Measurements from ENCODE around the gene FGD2. TPM values are rescaled to one million over a fixed set of nuclear protein-coding genes. Genes with fewer than 3 reads are reported as not detected.
"Not testable (repeated sequence)": the region's sequence is repeated elsewhere in the genome, so short reads cannot be mapped to it uniquely, and the experiment has no call there.

FGD2 gene
- total RNA-seq, 2 donors from 2014 or later: 9.1 to 9.3 TPM

DNA sequence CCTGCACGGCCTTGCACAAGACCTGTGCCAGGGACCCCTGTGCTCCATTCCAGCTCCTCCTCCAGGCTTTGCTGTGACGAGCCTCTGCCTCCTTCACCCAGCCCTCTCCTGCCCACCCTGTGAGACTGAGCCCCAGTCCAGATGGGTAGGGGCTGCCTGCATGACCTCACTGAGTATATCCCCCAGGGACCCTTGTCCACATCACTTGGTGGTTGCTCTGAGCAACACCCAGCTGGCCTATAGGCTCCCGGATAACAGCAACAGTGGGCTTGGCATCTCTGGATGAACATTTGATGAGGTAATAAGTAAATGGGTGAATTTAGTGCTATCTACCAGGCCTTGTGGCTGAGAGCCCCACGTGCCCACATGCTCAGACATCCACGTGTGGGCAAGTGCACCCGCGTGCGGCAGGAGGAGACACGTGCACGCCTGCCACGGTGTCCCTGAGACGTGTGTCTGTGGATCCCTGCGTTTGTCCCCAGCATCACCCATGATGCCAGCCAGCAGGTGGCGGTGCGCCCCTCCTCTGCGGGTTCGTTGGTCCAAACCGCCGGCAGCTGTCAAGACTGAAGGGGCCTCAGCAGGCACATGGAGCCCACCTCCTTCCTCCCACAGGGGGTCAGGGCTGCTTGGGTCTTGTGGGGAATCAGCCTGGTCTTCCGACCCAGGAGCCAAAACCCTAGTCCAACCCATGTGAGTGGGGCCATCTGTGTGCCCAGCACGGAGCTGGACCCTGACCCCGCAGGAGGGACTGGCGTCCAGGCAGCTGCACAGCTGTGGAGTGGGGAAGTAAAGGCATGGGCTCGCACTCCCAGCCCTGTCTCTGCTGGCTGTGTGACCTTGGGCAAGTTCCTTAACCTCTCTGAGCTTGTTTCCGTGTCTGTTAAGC is 45.9 kb downstream of the FGD2 start:
- DNase-seq (ENCODE audit: low spot score) (peak; percentile 94), ATAC-seq (peak; percentile 53 to 59)
- H3K27ac Mint-ChIP-seq: peak overlapping the region; percentile 98 to 100
- H3K4me3 Mint-ChIP-seq: peak overlapping the region; percentile 98
- H3K36me3 Mint-ChIP-seq: peaks cover 7% of the 10 kb centered on the region
- H3K27me3 Mint-ChIP-seq: no peaks in the 10 kb centered on the region
- H3K4me1 Mint-ChIP-seq (ENCODE audit: low read depth in 2 of 2): peaks cover 60 to 63% of the 10 kb centered on the region in 2 donors
- no peaks in the 10 kb centered on the region for H3K9me3 Mint-ChIP-seq

GRCh38 chr6:37052027-37052628 is 46.7 kb downstream of the FGD2 start:
- peak; percentile 3 to 5 for ATAC-seq
- H3K4me3 Mint-ChIP-seq: peak overlapping the region; percentile 98
- H3K36me3 Mint-ChIP-seq: peaks cover 7% of the 10 kb centered on the region
- H3K4me1 Mint-ChIP-seq (ENCODE audit: low read depth in 2 of 2): peaks cover 57 to 61% of the 10 kb centered on the region in 2 donors
- no peaks in the 10 kb centered on the region for H3K27me3 Mint-ChIP-seq
- DNase-seq (ENCODE audit: low spot score): no peak
- H3K9me3 Mint-ChIP-seq: no peaks in the 10 kb centered on the region
- H3K27ac Mint-ChIP-seq: peak overlapping the region; percentile 98 to 100

DNA sequence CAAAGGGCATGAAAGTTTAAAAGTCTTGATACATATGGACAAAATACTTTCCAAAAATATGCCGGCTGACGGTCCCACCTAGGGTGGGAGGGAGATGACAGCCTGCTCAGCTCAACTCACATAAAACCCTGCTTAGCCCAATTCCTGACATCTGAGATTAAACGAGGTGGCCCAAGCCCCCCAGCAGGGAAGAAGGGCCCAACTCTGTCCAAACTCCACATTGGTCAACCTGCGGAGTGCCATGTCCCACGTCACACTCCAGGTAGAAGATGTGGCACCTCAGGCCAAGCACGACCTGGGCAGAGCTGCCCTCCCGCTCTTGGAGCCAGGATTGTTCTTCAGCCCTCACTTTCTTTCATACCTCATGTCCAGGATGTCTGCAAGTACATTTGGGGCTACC is 48.2 kb downstream of the FGD2 start:
- H3K27ac Mint-ChIP-seq: peak overlapping the region in 1 of 2 donors; percentile 25
- H3K9me3 Mint-ChIP-seq: no peaks in the 10 kb centered on the region
- H3K4me1 Mint-ChIP-seq (ENCODE audit: low read depth in 2 of 2): peaks cover 45 to 57% of the 10 kb centered on the region in 2 donors
- ATAC-seq (no peak), DNase-seq (ENCODE audit: low spot score) (peak; percentile 10)
- no peaks in the 10 kb centered on the region for H3K27me3 Mint-ChIP-seq
- peaks cover 7% of the 10 kb centered on the region for H3K36me3 Mint-ChIP-seq
- H3K4me3 Mint-ChIP-seq: no peak overlapping the region

GRCh38 chr6:37054171-37054570 is 48.7 kb downstream of the FGD2 start:
- peaks cover 2% of the 10 kb centered on the region for H3K36me3 Mint-ChIP-seq
- H3K9me3 Mint-ChIP-seq: no peaks in the 10 kb centered on the region
- DNase-seq (ENCODE audit: low spot score) (peak; percentile 18), ATAC-seq (no peak)
- H3K27ac Mint-ChIP-seq: peak overlapping the region; percentile 25 to 87
- no peaks in the 10 kb centered on the region for H3K27me3 Mint-ChIP-seq
- peaks cover 41 to 52% of the 10 kb centered on the region in 2 donors for H3K4me1 Mint-ChIP-seq (ENCODE audit: low read depth in 2 of 2)
- no peak overlapping the region for H3K4me3 Mint-ChIP-seq

DNA sequence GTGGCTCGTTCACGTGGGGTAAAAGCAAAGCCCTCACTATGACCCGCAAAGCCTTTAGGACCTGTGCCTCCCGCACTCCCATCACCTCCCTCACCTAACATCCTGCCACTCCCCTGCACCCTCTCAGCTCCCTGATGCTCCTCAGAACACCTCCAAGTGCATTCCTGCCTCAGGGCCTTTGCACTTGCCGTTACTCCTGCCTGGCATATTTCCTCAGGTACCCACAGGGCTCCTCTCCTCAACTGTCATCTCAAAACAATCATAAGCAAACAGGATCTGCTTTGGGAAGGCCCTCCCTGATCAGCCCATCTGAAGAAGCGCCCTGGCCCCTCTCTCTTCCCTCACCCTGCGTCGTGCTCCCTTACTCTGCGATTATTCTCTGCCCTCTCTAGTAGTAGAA is 49.1 kb downstream of the FGD2 start:
- Mint-ChIP-seq H3K9me3 (no peaks in the 10 kb centered on the region), H3K36me3 (no peaks in the 10 kb centered on the region), H3K27ac (peak overlapping the region; percentile 25 to 87), H3K4me3 (no peak overlapping the region), H3K27me3 (no peaks in the 10 kb centered on the region), H3K4me1 (ENCODE audit: low read depth in 2 of 2) (peaks cover 37 to 48% of the 10 kb centered on the region in 2 donors)
- ATAC-seq (no peak), DNase-seq (ENCODE audit: low spot score) (no peak)

GRCh38 chr6:37056112-37056403 is 50.6 kb downstream of the FGD2 start:
- Mint-ChIP-seq H3K4me3 (no peak overlapping the region), H3K4me1 (ENCODE audit: low read depth in 2 of 2) (peaks cover 23 to 40% of the 10 kb centered on the region in 2 donors), H3K27me3 (no peaks in the 10 kb centered on the region), H3K36me3 (no peaks in the 10 kb centered on the region), H3K27ac (peak overlapping the region in 1 of 2 donors; percentile 87), H3K9me3 (no peaks in the 10 kb centered on the region)
- no peak for ATAC-seq
- DNase-seq (ENCODE audit: low spot score): peak; percentile 41

- Mint-ChIP-seq H3K36me3 (no peaks in the 10 kb centered on the region), H3K27me3 (no peaks in the 10 kb centered on the region), H3K27ac (peak overlapping the region in 1 of 2 donors; percentile 82), H3K9me3 (no peaks in the 10 kb centered on the region), H3K4me3 (no peak overlapping the region), H3K4me1 (ENCODE audit: low read depth in 2 of 2) (peaks cover 18 to 34% of the 10 kb centered on the region in 2 donors)
- DNase-seq (ENCODE audit: low spot score) (peak; percentile 50), ATAC-seq (no peak)
Observed at GRCh38 chr6:37056439-37057127, 51.1 kb downstream of the FGD2 start.

GRCh38 chr6:37057128-37057471 is 51.6 kb downstream of the FGD2 start:
- no peaks in the 10 kb centered on the region for H3K9me3 Mint-ChIP-seq
- DNase-seq (ENCODE audit: low spot score) (no peak), ATAC-seq (no peak)
- peaks cover 13 to 29% of the 10 kb centered on the region in 2 donors for H3K4me1 Mint-ChIP-seq (ENCODE audit: low read depth in 2 of 2)
- H3K27ac Mint-ChIP-seq: peak overlapping the region in 1 of 2 donors; percentile 82
- no peaks in the 10 kb centered on the region for H3K36me3 Mint-ChIP-seq
- H3K4me3 Mint-ChIP-seq: no peak overlapping the region
- no peaks in the 10 kb centered on the region for H3K27me3 Mint-ChIP-seq

DNA sequence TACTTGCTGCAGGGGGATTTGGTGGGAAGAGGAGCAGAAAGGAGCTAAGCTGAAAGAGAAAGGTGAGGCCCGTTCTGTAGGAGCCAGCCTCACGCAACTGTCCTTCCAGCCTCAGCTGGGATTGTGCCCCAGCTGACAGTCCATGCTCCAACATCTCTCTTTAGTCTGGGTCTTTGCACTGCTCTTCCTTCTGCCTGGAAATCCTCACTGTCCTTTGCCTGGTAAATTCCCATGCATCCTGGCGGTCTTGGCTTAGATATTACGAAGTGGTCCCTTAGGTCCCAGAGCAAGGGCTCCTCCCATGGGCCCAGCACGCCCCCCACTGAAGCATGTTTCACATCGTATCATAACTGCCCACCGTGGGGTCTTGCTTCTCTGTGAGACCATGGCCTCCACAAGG is 52.2 kb downstream of the FGD2 start:
- H3K4me1 Mint-ChIP-seq (ENCODE audit: low read depth in 2 of 2): peaks cover 12 to 34% of the 10 kb centered on the region in 2 donors
- peak in 1 of 2 donors; percentile 25 for ATAC-seq
- H3K4me3 Mint-ChIP-seq: no peak overlapping the region
- no peaks in the 10 kb centered on the region for H3K27me3 Mint-ChIP-seq
- no peaks in the 10 kb centered on the region for H3K9me3 Mint-ChIP-seq
- DNase-seq (ENCODE audit: low spot score): peak; percentile 37
- H3K27ac Mint-ChIP-seq: peak overlapping the region in 1 of 2 donors; percentile 82
- no peaks in the 10 kb centered on the region for H3K36me3 Mint-ChIP-seq

GRCh38 chr6:37058084-37058586 is 52.7 kb downstream of the FGD2 start:
- H3K9me3 Mint-ChIP-seq: no peaks in the 10 kb centered on the region
- no peaks in the 10 kb centered on the region for H3K27me3 Mint-ChIP-seq
- H3K36me3 Mint-ChIP-seq: no peaks in the 10 kb centered on the region
- H3K27ac Mint-ChIP-seq: peak overlapping the region; percentile 50 to 82
- H3K4me3 Mint-ChIP-seq: no peak overlapping the region
- DNase-seq (ENCODE audit: low spot score): no peak
- peaks cover 12 to 34% of the 10 kb centered on the region in 2 donors for H3K4me1 Mint-ChIP-seq (ENCODE audit: low read depth in 2 of 2)
- no peak for ATAC-seq

GRCh38 chr6:37058984-37059343 is 53.5 kb downstream of the FGD2 start:
- not testable (repeated sequence) for H3K36me3 Mint-ChIP-seq; H3K27me3 Mint-ChIP-seq; H3K9me3 Mint-ChIP-seq; DNase-seq (ENCODE audit: low spot score); H3K4me3 Mint-ChIP-seq; ATAC-seq
- Mint-ChIP-seq H3K27ac (peak overlapping the region in 1 of 2 donors; percentile 73), H3K4me1 (ENCODE audit: low read depth in 2 of 2) (peaks cover 12 to 34% of the 10 kb centered on the region in 2 donors)

GRCh38 chr6:37059344-37060194 is 54.1 kb downstream of the FGD2 start:
- peak in 1 of 2 donors; percentile 51 for ATAC-seq
- H3K27ac Mint-ChIP-seq: peak overlapping the region in 1 of 2 donors; percentile 73
- H3K4me3 Mint-ChIP-seq: no peak overlapping the region
- no peaks in the 10 kb centered on the region for H3K27me3 Mint-ChIP-seq
- H3K9me3 Mint-ChIP-seq: no peaks in the 10 kb centered on the region
- H3K36me3 Mint-ChIP-seq: no peaks in the 10 kb centered on the region
- peak; percentile 53 for DNase-seq (ENCODE audit: low spot score)
- H3K4me1 Mint-ChIP-seq (ENCODE audit: low read depth in 2 of 2): peaks cover 9 to 29% of the 10 kb centered on the region in 2 donors

- Mint-ChIP-seq H3K27me3 (no peaks in the 10 kb centered on the region), H3K4me1 (ENCODE audit: low read depth in 2 of 2) (peaks cover 4 to 24% of the 10 kb centered on the region in 2 donors), H3K27ac (peak overlapping the region in 1 of 2 donors; percentile 73), H3K36me3 (no peaks in the 10 kb centered on the region), H3K9me3 (no peaks in the 10 kb centered on the region), H3K4me3 (no peak overlapping the region)
- ATAC-seq (no peak), DNase-seq (ENCODE audit: low spot score) (peak; percentile 8)
Observed at GRCh38 chr6:37060195-37060559, 54.7 kb downstream of the FGD2 start.

Data from natural killer cell treated with Interleukin-12 subunit alpha and Interleukin-12 subunit beta and Interleukin-15 and Interleukin-18, amount 100 ng/mL, for 72 hours (primary cell).